DOHH2 (cell line): ENCODE measurements around the gene TFIP11.
A peak's percentile ranks its signal among the peaks of the same experiment; 100 is the strongest.

Experiments used
- H3F3A ChIP-seq: fragments of 200-600 bp; sonication (generic), shearing (Covaris generic); 2 replicates; pipeline ENCODE4 v1.6.0; 2016; ENCODE audit warnings: antibody characterized with exemption, mild to moderate bottlenecking; ENCODE audit not compliant: control insufficient read depth, insufficient read depth
- H3K27ac ChIP-seq: fragments of 200-600 bp; sonication (generic); 2 replicates; pipeline ENCODE4 v1.5.1; 2014; ENCODE audit warnings: low read depth, mild to moderate bottlenecking, low read length, moderate library complexity
- H3K27me3 ChIP-seq: fragments of 200-600 bp; sonication (generic); 2 replicates; pipeline ENCODE4 v1.6.1; 2014; ENCODE audit warnings: mild to moderate bottlenecking, low read length, mixed read lengths; ENCODE audit not compliant: control insufficient read depth
- H3K36me3 ChIP-seq: fragments of 200-600 bp; sonication (generic); 2 replicates; pipeline ENCODE4 v1.6.1; 2014; ENCODE audit warnings: mild to moderate bottlenecking, low read length, moderate library complexity, mixed read lengths; ENCODE audit not compliant: control insufficient read depth
- H3K4me1 ChIP-seq: fragments of 200-600 bp; sonication (generic); 2 replicates; pipeline ENCODE4 v1.6.1; 2014; ENCODE audit warnings: mild to moderate bottlenecking, low read length, mixed read lengths; ENCODE audit not compliant: control insufficient read depth
- H3K4me2 ChIP-seq: fragments of 200-600 bp; sonication (generic); 2 replicates; pipeline ENCODE4 v1.6.0; 2014; ENCODE audit warnings: mild to moderate bottlenecking, low read length, moderate library complexity
- H3K4me3 ChIP-seq: fragments of 200-600 bp; sonication (generic); 2 replicates; pipeline ENCODE4 v1.5.1; 2014; ENCODE audit warnings: mild to moderate bottlenecking, low read length, mixed read lengths
- H3K79me2 ChIP-seq: fragments of 200-600 bp; sonication (generic); 2 replicates; pipeline ENCODE4 v1.6.1; 2014; ENCODE audit warnings: mild to moderate bottlenecking, low read length, mixed read lengths; ENCODE audit not compliant: control insufficient read depth
- H3K9me2 ChIP-seq: fragments of 200-600 bp; sonication (generic); replicated peaks from 2 replicates; pipeline ENCODE4 v1.6.1; 2014; ENCODE audit warnings: mild to moderate bottlenecking, low read length, mixed read lengths; ENCODE audit not compliant: control insufficient read depth
- H3K9me3 ChIP-seq: fragments of 200-600 bp; sonication (generic); 2 replicates; pipeline ENCODE4 v1.6.1; 2014; ENCODE audit warnings: antibody characterized with exemption, low read length, mixed read lengths; ENCODE audit not compliant: control insufficient read depth, insufficient read depth
- H4K20me1 ChIP-seq: fragments of 200-600 bp; sonication (generic); 2 replicates; pipeline ENCODE4 v1.6.0; 2014; ENCODE audit warnings: low read depth, mild to moderate bottlenecking, antibody characterized with exemption, low read length, moderate library complexity; ENCODE audit not compliant: control insufficient read depth, insufficient read depth
- EZH2phosphoT487 ChIP-seq: fragments of 200-600 bp; sonication (generic); IDR thresholded peaks from 2 replicates; pipeline ENCODE4 v1.6.1; 2017; ENCODE audit warnings: borderline replicate concordance, mild to moderate bottlenecking, antibody characterized with exemption, low read length, moderate library complexity, mixed read lengths
- TF ChIP-seq, protein P1 (sequence below): fragments of 200-600 bp; sonication (generic); IDR thresholded peaks from one replicate; pipeline ENCODE4 v1.5.1; 2014; ENCODE audit warnings: antibody characterized with exemption, mild to moderate bottlenecking, low read depth, low read length; ENCODE audit not compliant: poor library complexity, severe bottlenecking

The TFIP11 gene

GRCh38 chr22:26502688-26503561, 9.3 kb downstream of the TFIP11 start:
- Histone ChIP-seq H3K79me2 (peaks cover 23% of the 10 kb centered on the region), H3K4me3 (peak overlapping the region; percentile 55), H3K36me3 (peaks cover 81% of the 10 kb centered on the region), H3K9me2 (no peaks in the 10 kb centered on the region), H3K27ac (peak overlapping the region; percentile 83), H4K20me1 (no peaks in the 10 kb centered on the region), H3K4me1 (peaks cover 33% of the 10 kb centered on the region), H3K4me2 (peak overlapping the region; percentile 75), H3K27me3 (no peaks in the 10 kb centered on the region), H3K9me3 (no peaks in the 10 kb centered on the region), H3F3A (peaks cover 19% of the 10 kb centered on the region)
- TF ChIP-seq EZH2phosphoT487 = no peak
- TF ChIP-seq, protein P1, sequence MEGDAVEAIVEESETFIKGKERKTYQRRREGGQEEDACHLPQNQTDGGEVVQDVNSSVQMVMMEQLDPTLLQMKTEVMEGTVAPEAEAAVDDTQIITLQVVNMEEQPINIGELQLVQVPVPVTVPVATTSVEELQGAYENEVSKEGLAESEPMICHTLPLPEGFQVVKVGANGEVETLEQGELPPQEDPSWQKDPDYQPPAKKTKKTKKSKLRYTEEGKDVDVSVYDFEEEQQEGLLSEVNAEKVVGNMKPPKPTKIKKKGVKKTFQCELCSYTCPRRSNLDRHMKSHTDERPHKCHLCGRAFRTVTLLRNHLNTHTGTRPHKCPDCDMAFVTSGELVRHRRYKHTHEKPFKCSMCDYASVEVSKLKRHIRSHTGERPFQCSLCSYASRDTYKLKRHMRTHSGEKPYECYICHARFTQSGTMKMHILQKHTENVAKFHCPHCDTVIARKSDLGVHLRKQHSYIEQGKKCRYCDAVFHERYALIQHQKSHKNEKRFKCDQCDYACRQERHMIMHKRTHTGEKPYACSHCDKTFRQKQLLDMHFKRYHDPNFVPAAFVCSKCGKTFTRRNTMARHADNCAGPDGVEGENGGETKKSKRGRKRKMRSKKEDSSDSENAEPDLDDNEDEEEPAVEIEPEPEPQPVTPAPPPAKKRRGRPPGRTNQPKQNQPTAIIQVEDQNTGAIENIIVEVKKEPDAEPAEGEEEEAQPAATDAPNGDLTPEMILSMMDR = peak; percentile 88

GRCh38 chr22:26501996-26502395, 10.3 kb downstream of the TFIP11 start:
- H3F3A ChIP-seq = peaks cover 17% of the 10 kb centered on the region
- H3K27me3 ChIP-seq = no peaks in the 10 kb centered on the region
- H3K79me2 ChIP-seq = peaks cover 24% of the 10 kb centered on the region
- no peaks in the 10 kb centered on the region for H4K20me1 ChIP-seq
- H3K9me2 ChIP-seq = no peaks in the 10 kb centered on the region
- H3K4me3 ChIP-seq = no peak overlapping the region
- peaks cover 82% of the 10 kb centered on the region for H3K36me3 ChIP-seq
- H3K4me1 ChIP-seq = peaks cover 33% of the 10 kb centered on the region
- TF ChIP-seq EZH2phosphoT487 = no peak
- TF ChIP-seq, protein P1 = no peak
- H3K9me3 ChIP-seq = no peaks in the 10 kb centered on the region
- peak overlapping the region; percentile 83 for H3K27ac ChIP-seq
- peak overlapping the region; percentile 75 for H3K4me2 ChIP-seq

DNA sequence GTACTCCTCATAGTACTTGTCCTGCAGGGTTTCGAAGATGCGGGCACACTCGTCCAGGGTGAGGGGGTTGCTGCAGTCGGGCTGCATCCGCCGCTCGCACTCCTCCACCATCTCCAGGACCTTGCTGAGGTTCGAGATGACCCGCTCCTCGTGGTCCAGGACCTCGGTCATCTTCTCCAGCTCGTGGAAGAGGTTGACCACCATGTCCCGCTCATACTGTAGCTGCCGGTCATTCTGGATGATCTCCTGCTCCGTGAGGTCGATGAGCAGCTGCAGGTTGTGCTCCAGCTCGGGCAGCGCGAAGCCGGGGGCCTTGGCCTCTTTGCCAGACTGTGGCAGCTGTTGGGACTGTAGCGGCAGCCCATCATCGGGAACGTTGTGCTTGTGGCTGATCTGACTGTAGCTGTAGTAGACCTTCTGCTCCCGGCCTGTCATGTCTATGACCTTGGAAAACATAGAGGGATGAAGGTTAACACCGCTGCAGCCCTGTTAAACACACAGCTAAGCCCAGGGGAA, 13.0 kb downstream of the TFIP11 start:
- H3F3A ChIP-seq = peaks cover 13% of the 10 kb centered on the region
- no peak overlapping the region for H3K4me3 ChIP-seq
- TF ChIP-seq, protein P1 = no peak
- TF ChIP-seq EZH2phosphoT487 = no peak
- no peaks in the 10 kb centered on the region for H3K9me3 ChIP-seq
- peaks cover 28% of the 10 kb centered on the region for H3K4me1 ChIP-seq
- H3K9me2 ChIP-seq = no peaks in the 10 kb centered on the region
- H3K36me3 ChIP-seq = peaks cover 84% of the 10 kb centered on the region
- no peaks in the 10 kb centered on the region for H4K20me1 ChIP-seq
- H3K4me2 ChIP-seq = no peak overlapping the region
- no peaks in the 10 kb centered on the region for H3K27me3 ChIP-seq
- no peak overlapping the region for H3K27ac ChIP-seq
- peaks cover 38% of the 10 kb centered on the region for H3K79me2 ChIP-seq
